ENCODE measurements around the gene DDIT3.
"Not testable (repeated sequence)": the region's sequence is repeated elsewhere in the genome, so short reads cannot be mapped to it uniquely, and the experiment has no call there.

The DDIT3 gene

GRCh38 chr12:57525615-57526383, 5.5 kb upstream of the DDIT3 start:
- DNase-seq (ENCODE audit: low read depth in 2 of 2), result no peak

- DNase-seq (ENCODE audit: low read depth in 2 of 2), result no peak
Observed at GRCh38 chr12:57524814-57525614, 4.7 kb upstream of the DDIT3 start.

GRCh38 chr12:57523706-57524614, 3.6 kb upstream of the DDIT3 start:
- no peak for DNase-seq (ENCODE audit: low read depth in 2 of 2)

GRCh38 chr12:57522887-57523705, 2.8 kb upstream of the DDIT3 start:
- peak in 1 of 2 donors; percentile 36 for DNase-seq (ENCODE audit: low read depth in 2 of 2)

GRCh38 chr12:57522011-57522886, 1.9 kb upstream of the DDIT3 start, which contains the start of gene MBD6:
TSS of gene MBD6 (plus strand) at chr12:57522824. CDS start at chr12:57524304, 1,480 bp downstream.
- DNase-seq (ENCODE audit: low read depth in 2 of 2), result peak; percentile 72 to 85

- no peak for DNase-seq (ENCODE audit: low read depth in 2 of 2)
Observed at GRCh38 chr12:57521525-57522010, 1.3 kb upstream of the DDIT3 start.

- peak in 1 of 2 donors; percentile 15 for DNase-seq (ENCODE audit: low read depth in 2 of 2)
Observed at GRCh38 chr12:57519796-57520052, 590 bp downstream of the DDIT3 start.

- DNase-seq (ENCODE audit: low read depth in 2 of 2), result no peak
Observed at GRCh38 chr12:57518920-57519795, 1.2 kb downstream of the DDIT3 start.

GRCh38 chr12:57518176-57518919, 2.0 kb downstream of the DDIT3 start:
- no peak for DNase-seq (ENCODE audit: low read depth in 2 of 2)

GRCh38 chr12:57517718-57518117, 2.6 kb downstream of the DDIT3 start:
- DNase-seq (ENCODE audit: low read depth in 2 of 2), result not testable (repeated sequence)

- no peak for DNase-seq (ENCODE audit: low read depth in 2 of 2)
Observed at GRCh38 chr12:57517187-57517586, 3.1 kb downstream of the DDIT3 start.

GRCh38 chr12:57516617-57517153, 3.6 kb downstream of the DDIT3 start:
- DNase-seq (ENCODE audit: low read depth in 2 of 2), result no peak

- DNase-seq (ENCODE audit: low read depth in 2 of 2), result no peak
Observed at GRCh38 chr12:57515934-57516541, 4.3 kb downstream of the DDIT3 start.

GRCh38 chr12:57515408-57515933, 4.8 kb downstream of the DDIT3 start:
- DNase-seq (ENCODE audit: low read depth in 2 of 2), result no peak

- no peak for DNase-seq (ENCODE audit: low read depth in 2 of 2)
Observed at GRCh38 chr12:57514720-57515407, 5.5 kb downstream of the DDIT3 start.

- not testable (repeated sequence) for DNase-seq (ENCODE audit: low read depth in 2 of 2)
Observed at GRCh38 chr12:57514246-57514645, 6.1 kb downstream of the DDIT3 start.

- DNase-seq (ENCODE audit: low read depth in 2 of 2), result not testable (repeated sequence)
Observed at GRCh38 chr12:57513677-57514076, 6.6 kb downstream of the DDIT3 start.

Measured in stimulated activated CD8-positive, alpha-beta memory T cell treated with anti-CD3 and anti-CD28 coated beads, Interleukin-15, amount 100 ng/mL, for 4 hours (primary cell).